SK-N-DZ (cell line): ENCODE results near the gene CYP26A1.

Experiments
- DNase-seq: peaks from one replicate; pipeline ENCODE4 v3.0.0-alpha.2; 2015; ENCODE audit warnings: low spot score

CYP26A1 gene

DNA sequence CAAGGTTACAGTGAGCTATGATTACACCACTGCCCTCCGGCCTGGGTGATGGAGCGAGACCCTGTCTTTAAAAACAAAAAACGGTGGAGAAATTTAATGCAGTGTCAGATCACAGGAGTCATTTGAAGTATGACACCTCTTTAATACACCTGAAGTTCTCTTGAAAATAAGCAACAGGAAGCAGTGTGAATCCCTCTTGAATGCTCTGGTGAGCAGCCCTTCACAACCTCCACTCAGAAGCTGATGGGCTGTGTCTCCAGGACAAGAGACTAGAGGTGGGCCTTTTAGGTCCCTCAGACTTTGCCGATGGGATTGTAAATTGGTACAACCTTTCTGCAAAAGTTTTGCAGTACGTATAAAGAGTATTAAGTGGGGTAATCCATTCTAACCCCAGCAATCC, 50.1 kb downstream of the CYP26A1 start:
- DNase-seq, result no peak

DNA sequence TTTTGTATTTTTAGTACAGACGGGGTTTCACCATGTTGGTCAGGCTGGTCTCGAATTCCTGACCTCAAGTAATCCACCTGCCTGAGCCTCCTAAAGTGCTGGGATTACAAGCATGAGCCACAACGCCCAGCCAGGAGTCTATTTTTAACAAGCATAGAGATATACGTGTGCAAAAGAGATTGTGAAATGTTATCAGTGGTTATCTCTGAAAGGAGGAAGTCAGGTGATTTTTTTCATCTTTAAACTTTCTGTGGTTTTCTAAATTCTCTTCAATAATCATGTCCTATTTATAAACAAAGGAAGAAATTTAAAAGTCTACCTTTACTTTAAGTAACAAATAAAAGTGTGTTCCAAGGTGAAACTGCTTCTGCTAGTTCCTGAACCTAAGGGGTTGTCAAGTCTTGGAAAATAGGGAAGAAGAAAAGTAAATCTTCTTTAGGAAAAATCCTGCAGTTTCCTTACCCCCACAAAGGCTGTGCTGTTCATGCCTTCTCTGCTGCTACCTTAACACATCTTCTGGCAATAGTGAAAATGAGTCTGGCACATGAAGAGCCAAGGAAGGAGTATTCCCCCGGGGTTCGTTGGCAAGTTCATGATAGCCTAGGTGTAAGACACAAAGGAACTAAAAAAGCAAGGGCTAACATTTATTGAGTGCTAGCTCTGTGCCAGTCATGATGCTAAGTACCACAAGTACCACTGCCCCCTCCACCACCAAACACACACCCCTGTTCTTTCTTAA, 51.1 kb downstream of the CYP26A1 start:
- no peak for DNase-seq

DNA sequence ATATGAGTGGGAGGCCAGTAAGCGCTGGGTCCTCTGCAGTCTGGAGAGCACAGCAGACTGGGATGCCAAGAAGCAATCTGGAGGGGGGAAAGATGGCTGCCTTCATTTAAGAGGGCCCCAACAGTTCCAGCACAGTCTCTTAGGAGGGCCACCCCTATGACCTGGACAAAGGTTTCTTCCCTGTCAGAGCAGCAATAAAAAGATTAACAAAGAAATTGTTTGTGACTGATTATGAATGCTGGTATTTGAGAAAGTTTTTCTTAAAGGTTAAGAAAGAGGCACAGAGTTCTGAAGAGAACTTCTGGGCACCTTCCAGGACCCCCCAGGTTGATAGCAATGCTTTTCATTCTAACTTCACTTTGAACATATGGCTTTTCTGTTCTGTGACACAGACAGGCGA, 52.3 kb downstream of the CYP26A1 start:
- DNase-seq, result no peak

DNA sequence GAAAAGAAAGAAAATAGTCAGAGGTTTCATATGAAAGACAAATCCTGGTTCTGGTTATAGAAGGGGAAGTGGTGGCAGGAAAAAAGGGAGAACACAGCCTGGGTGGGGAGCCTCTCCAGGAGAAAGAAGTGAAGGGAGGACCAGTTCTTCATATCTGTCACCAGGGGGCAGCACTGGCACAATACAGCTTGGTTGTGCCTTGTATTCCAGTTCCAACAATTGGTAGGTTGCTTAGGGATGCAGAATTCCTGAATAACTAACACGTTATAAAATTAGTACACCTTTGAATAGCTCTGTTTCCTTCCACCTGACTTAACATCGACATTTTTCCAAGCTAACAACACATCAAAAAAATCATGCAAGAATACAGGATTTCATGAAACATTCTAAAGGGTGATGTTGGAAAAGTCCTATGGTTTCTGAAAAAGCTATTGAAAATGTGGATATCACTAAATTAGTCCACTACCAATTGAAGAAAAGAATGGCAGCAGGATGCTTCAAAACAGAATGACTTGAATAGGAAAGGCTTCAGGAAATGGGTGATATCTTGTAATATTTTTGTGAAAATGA, 52.9 kb downstream of the CYP26A1 start:
- DNase-seq, result no peak
